Panc1 (cell line): ENCODE results near the gene DNPH1. TPM values are rescaled to one million over a fixed set of nuclear protein-coding genes. Genes with fewer than 3 reads are reported as not detected.

Source experiments
- ATAC-seq: fragments of 200-7000 bp; cut with Tn5 transposase; 2 replicates; pipeline ENCODE4 v1.9.1; 2020; ENCODE audit warnings: mild to moderate bottlenecking, moderate library complexity
- BruUV-seq: library from RNA; stranded (reverse); fragments of 400-500 nt; replicated peaks from 2 replicates; lab custom pipeline; 2021; lab: Mats Ljungman, UMichigan
- CTCF ChIA-PET: fragments of 300-600 bp; sonication (Branson Sonifier 250); formaldehyde crosslinking; loops from one replicate; lab custom pipeline; 2022; ENCODE audit warnings: antibody characterized with exemption; lab: Charles Lee
- POLR2A ChIA-PET: fragments of 300-600 bp; sonication (Branson Sonifier 250); formaldehyde crosslinking; loops from one replicate; lab custom pipeline; 2022; ENCODE audit warnings: antibody characterized with exemption; lab: Charles Lee
- DNase-seq: peaks from one replicate; pipeline ENCODE4 v3.0.0-alpha.2; 2010; ENCODE audit warnings: low read depth, low spot score
- H3K27ac ChIP-seq: 2 replicates; pipeline ENCODE4 v1.5.1; 2011; ENCODE audit warnings: mild to moderate bottlenecking, low read length, inconsistent platforms
- H3K27me3 ChIP-seq: fragments of 200-500 bp; sonication (Bioruptor generic); 2 replicates; pipeline ENCODE4 v1.6.0; 2014; ENCODE audit warnings: low read length, inconsistent platforms; ENCODE audit not compliant: control insufficient read depth, insufficient read depth
- H3K36me3 ChIP-seq: fragments of 200-500 bp; sonication (Bioruptor generic); 2 replicates; pipeline ENCODE4 v1.5.1; 2014; ENCODE audit warnings: inconsistent platforms, mild to moderate bottlenecking, low read length, moderate library complexity; ENCODE audit not compliant: control insufficient read depth, insufficient read depth
- H3K4me1 ChIP-seq: 2 replicates; pipeline ENCODE4 v1.5.1; 2011; ENCODE audit warnings: inconsistent platforms, mild to moderate bottlenecking, low read length, moderate library complexity; ENCODE audit not compliant: control insufficient read depth, insufficient read depth
- H3K4me3 ChIP-seq, 2 experiments: 2 replicates each; pipeline ENCODE4 v1.5.1; 2011 to 2012; ENCODE audit warnings: low read depth in 2 of 2, low read length in 2 of 2, mild to moderate bottlenecking in 2 of 2, inconsistent platforms in 1 of 2, moderate library complexity in 1 of 2
- H3K9me3 ChIP-seq: fragments of 200-500 bp; sonication (Bioruptor generic); 2 replicates; pipeline ENCODE4 v1.5.1; 2014; ENCODE audit warnings: low read depth, mild to moderate bottlenecking, inconsistent platforms, low read length, moderate library complexity; ENCODE audit not compliant: control insufficient read depth, insufficient read depth
- POLR2AphosphoS5 ChIP-seq: IDR thresholded peaks from 2 replicates; pipeline ENCODE4 v1.6.1; 2012; ENCODE audit warnings: mild to moderate bottlenecking, low read depth, low read length, moderate library complexity
- SIN3A ChIP-seq: IDR thresholded peaks from 2 replicates; pipeline ENCODE4 v1.6.1; 2012; ENCODE audit warnings: low read depth, mild to moderate bottlenecking, low read length, moderate library complexity, borderline replicate concordance; ENCODE audit not compliant: insufficient read depth
- TCF7L2 ChIP-seq: IDR thresholded peaks from 2 replicates; pipeline ENCODE4 v1.6.1; 2011; ENCODE audit warnings: mild to moderate bottlenecking, low read depth, low read length, inconsistent platforms
- in situ Hi-C: cut with HindIII; loops from 2 replicates; pipeline ENCODE4 v1.10.0; 2016; ENCODE audit warnings: low sequenced_read_pairs, low pct_unique_long_range_greater_than_20kb
- intact Hi-C: fragments of 100-400 bp; cut with micrococcal nuclease; formaldehyde crosslinking; loops from one replicate; pipeline ENCODE4 v1.10.0; 2022; ENCODE audit not compliant: unreplicated experiment
- total RNA-seq: library from RNA; stranded (reverse); gene quantifications from one replicate; pipeline ENCODE4 v1.2.1, GENCODE V29; 2021; ENCODE audit not compliant: unreplicated experiment
- TF ChIP-seq, protein P1 (sequence below): fragments of 450-650 bp; IDR thresholded peaks from 2 replicates; pipeline ENCODE4 v1.5.1; 2017; ENCODE audit warnings: mild to moderate bottlenecking
- TF ChIP-seq, protein P2 (sequence below), 2 experiments: IDR thresholded peaks; 2 replicates each; pipeline ENCODE4 v1.6.1; 2011 to 2012; ENCODE audit warnings: low read depth in 2 of 2, control low read depth in 1 of 2, low read length in 1 of 2, mild to moderate bottlenecking in 1 of 2, moderate library complexity in 1 of 2; ENCODE audit not compliant: insufficient read depth in 1 of 2

The DNPH1 gene
- total RNA-seq, 1 experiment from 2014 or later = 67.3 TPM

DNA sequence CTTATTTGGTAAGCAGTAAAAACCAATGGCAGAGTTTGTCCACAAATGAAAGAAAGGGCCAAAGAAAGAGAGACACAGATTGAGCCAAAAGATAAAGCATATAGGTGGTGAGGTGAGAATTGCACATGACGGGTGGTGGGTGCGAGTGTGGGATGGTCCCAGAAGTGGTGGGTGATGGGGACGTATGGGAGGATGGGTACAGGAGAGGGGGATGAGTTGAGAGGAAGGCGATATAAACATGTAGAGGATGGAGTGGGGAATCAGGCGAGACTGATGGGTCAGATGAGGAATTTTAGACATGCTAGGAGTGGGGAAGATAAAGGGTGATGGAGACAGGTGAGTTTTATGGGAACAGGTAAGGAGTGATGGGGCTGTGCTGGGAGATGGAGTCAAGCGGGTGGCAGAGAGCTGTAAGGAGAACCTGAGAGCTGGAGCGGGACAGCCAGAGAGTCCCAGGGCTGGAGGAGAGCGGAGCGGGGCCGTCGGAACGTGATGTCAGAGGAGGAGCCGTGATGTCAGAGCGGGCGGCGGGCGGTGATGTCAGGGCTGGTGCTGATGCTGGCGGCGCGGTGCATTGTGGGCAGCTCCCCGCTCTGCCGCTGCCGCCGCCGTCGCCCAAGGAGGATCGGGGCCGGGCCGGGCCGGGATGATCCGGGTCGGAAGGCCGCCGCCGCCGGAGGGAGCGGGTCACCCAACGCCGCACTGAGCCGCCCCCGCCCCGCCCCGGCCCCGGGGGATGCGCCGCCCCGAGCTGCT, 13.8 kb upstream of the DNPH1 start, which contains the start of gene TTBK1:
Gene TTBK1, plus strand, starts transcription at position 574 of the 756 bp plus-strand sequence. CDS start 3,180 bp downstream, outside the sequence.
- CTCF ChIA-PET = no interaction called here
- TF ChIP-seq, protein P1, sequence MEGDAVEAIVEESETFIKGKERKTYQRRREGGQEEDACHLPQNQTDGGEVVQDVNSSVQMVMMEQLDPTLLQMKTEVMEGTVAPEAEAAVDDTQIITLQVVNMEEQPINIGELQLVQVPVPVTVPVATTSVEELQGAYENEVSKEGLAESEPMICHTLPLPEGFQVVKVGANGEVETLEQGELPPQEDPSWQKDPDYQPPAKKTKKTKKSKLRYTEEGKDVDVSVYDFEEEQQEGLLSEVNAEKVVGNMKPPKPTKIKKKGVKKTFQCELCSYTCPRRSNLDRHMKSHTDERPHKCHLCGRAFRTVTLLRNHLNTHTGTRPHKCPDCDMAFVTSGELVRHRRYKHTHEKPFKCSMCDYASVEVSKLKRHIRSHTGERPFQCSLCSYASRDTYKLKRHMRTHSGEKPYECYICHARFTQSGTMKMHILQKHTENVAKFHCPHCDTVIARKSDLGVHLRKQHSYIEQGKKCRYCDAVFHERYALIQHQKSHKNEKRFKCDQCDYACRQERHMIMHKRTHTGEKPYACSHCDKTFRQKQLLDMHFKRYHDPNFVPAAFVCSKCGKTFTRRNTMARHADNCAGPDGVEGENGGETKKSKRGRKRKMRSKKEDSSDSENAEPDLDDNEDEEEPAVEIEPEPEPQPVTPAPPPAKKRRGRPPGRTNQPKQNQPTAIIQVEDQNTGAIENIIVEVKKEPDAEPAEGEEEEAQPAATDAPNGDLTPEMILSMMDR = no peak
- TF ChIP-seq POLR2AphosphoS5 = no peak
- TF ChIP-seq TCF7L2 = no peak
- no peak for TF ChIP-seq SIN3A
- TF ChIP-seq, protein P2, sequence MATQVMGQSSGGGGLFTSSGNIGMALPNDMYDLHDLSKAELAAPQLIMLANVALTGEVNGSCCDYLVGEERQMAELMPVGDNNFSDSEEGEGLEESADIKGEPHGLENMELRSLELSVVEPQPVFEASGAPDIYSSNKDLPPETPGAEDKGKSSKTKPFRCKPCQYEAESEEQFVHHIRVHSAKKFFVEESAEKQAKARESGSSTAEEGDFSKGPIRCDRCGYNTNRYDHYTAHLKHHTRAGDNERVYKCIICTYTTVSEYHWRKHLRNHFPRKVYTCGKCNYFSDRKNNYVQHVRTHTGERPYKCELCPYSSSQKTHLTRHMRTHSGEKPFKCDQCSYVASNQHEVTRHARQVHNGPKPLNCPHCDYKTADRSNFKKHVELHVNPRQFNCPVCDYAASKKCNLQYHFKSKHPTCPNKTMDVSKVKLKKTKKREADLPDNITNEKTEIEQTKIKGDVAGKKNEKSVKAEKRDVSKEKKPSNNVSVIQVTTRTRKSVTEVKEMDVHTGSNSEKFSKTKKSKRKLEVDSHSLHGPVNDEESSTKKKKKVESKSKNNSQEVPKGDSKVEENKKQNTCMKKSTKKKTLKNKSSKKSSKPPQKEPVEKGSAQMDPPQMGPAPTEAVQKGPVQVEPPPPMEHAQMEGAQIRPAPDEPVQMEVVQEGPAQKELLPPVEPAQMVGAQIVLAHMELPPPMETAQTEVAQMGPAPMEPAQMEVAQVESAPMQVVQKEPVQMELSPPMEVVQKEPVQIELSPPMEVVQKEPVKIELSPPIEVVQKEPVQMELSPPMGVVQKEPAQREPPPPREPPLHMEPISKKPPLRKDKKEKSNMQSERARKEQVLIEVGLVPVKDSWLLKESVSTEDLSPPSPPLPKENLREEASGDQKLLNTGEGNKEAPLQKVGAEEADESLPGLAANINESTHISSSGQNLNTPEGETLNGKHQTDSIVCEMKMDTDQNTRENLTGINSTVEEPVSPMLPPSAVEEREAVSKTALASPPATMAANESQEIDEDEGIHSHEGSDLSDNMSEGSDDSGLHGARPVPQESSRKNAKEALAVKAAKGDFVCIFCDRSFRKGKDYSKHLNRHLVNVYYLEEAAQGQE (IDR thresholded peaks at IDR 0.05; ENCODE audit: insufficient read depth in 1 of 2, low read depth in 2 of 2, low read length in 1 of 2) = no peak
- BruUV-seq = no TSS peak
- ATAC-seq (no peak), DNase-seq (no peak)
- no peak within 1 kb of the TSS; a peak in 1 of 4 replicates for H3K4me3 ChIP-seq
- H3K36me3 ChIP-seq = no peaks in the 10 kb centered on the region
- POLR2A ChIA-PET = no interaction called here
- peaks cover 9% of the 10 kb centered on the region for H3K4me1 ChIP-seq
- H3K27ac ChIP-seq = no peak within 1 kb of the TSS
- peaks cover 29% of the 10 kb centered on the region for H3K27me3 ChIP-seq
- H3K9me3 ChIP-seq = no peaks in the 10 kb centered on the region
- in situ Hi-C loops (no loop called here), intact Hi-C loops (no loop called here)

DNA sequence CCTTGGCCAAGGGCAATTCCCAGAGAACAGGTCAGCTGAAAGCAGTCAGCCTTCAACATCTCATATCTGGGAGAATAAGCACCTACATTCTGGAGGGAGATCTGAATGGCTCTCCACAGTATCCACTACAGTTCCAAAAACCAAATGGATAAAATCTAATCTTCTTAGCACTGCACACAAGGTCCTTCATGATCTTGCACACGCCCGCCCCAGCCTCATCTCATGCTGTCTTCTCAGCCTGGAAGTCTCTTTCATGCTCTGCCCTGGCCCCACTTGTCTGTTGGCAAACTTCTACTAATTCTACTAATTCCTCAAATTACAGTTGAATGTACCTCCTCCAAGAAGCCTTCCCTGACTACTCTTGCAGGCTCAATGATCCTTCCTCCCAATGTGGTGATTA, 12.2 kb upstream of the DNPH1 start:
- DNase-seq (no peak), ATAC-seq (no peak)
- Histone ChIP-seq H3K36me3 (no peaks in the 10 kb centered on the region), H3K27ac (no peak overlapping the region), H3K27me3 (peaks cover 29% of the 10 kb centered on the region), H3K4me3 (no peak overlapping the region), H3K4me1 (no peaks in the 10 kb centered on the region), H3K9me3 (no peaks in the 10 kb centered on the region)
- no TSS peak for BruUV-seq
- intact Hi-C loops = no loop called here
- in situ Hi-C loops = no loop called here
- no peak for TF ChIP-seq TCF7L2
- TF ChIP-seq, protein P2 (IDR thresholded peaks at IDR 0.05; ENCODE audit: insufficient read depth in 1 of 2, low read depth in 2 of 2, low read length in 1 of 2) = no peak
- TF ChIP-seq, protein P1 = no peak
- no peak for TF ChIP-seq POLR2AphosphoS5
- no peak for TF ChIP-seq SIN3A
- ChIA-PET CTCF (no interaction called here), POLR2A (no interaction called here)
